ENCODE results near the gene IQSEC3. TPM values are rescaled to one million over a fixed set of nuclear protein-coding genes. Genes with fewer than 3 reads are reported as not detected.
A peak's percentile ranks its signal among the peaks of the same experiment; 100 is the strongest.

The IQSEC3 gene
- total and polyA plus RNA-seq, 2 of the 13 experiments (the other 11 are each of a cell fraction or from before 2014, with no cell fraction given) = not detected

- no peak for TF ChIP-seq E2F1 (CRISPR knock-in tag; IDR thresholded peaks at IDR 0.05)
- peak; percentile 96 for TF ChIP-seq NRL (CRISPR knock-in tag; IDR thresholded peaks at IDR 0.05; ENCODE audit: borderline replicate concordance)
- TF ChIP-seq ZNF337 (CRISPR knock-in tag; IDR thresholded peaks at IDR 0.05; ENCODE audit: borderline replicate concordance, low read depth) = no peak
- TF ChIP-seq ZNF296 (CRISPR knock-in tag; conservative IDR thresholded peaks at IDR 0.05) = no peak
- TF ChIP-seq TAF15 (IDR thresholded peaks at IDR 0.05; ENCODE audit: low read depth, low read length, poor library complexity, severe bottlenecking) = no peak
- TF ChIP-seq PREB (CRISPR knock-in tag; IDR thresholded peaks at IDR 0.05) = no peak
- no peak for TF ChIP-seq CHD2 (IDR thresholded peaks at IDR 0.05; ENCODE audit: low read depth, low read length)
- TF ChIP-seq SNAPC4 (CRISPR knock-in tag; IDR thresholded peaks at IDR 0.05) = no peak
- peak; percentile 91 for TF ChIP-seq MYPOP (CRISPR knock-in tag; IDR thresholded peaks at IDR 0.05)
- TF ChIP-seq KLF13 (CRISPR knock-in tag; IDR thresholded peaks at IDR 0.05) = no peak
- TF ChIP-seq ZBTB8A (CRISPR knock-in tag; IDR thresholded peaks at IDR 0.05; ENCODE audit: borderline replicate concordance, low read depth) = peak; percentile 29; the same call in 1 of the 2 replicates
- TF ChIP-seq RBM22 (optimal IDR thresholded peaks at IDR 0.05; ENCODE audit: low read length) = no peak
- TF ChIP-seq PAWR (CRISPR knock-in tag; IDR thresholded peaks at IDR 0.05; ENCODE audit: borderline replicate concordance) = 0 out of 2 replicates have a peak, but pooled peaks have one; percentile 64
These were observed 143.9 kb downstream of the IQSEC3 start (continued) for GRCh38 chr12:210277-211141.
